Measurements from ENCODE around the gene ATG7.

DNA sequence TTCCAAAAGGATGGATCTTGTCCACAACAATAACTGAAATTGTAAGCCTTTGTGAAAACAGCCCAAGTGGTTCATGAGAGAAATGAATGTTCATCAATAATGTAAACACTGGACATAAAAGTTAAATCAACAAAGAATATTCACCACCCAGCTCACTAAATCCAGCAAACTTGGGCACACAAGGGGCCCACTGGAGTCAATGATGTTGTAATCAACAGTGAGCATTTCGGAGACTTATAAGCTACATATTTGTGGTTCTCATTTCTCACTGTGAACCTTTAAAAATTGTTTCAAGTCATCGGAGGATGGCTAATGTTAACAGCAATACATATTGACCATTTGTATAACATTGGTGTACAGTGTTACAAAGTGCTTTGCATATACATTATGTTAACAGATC, 308.4 kb downstream of the ATG7 start:
- TF ChIP-seq, protein P1, sequence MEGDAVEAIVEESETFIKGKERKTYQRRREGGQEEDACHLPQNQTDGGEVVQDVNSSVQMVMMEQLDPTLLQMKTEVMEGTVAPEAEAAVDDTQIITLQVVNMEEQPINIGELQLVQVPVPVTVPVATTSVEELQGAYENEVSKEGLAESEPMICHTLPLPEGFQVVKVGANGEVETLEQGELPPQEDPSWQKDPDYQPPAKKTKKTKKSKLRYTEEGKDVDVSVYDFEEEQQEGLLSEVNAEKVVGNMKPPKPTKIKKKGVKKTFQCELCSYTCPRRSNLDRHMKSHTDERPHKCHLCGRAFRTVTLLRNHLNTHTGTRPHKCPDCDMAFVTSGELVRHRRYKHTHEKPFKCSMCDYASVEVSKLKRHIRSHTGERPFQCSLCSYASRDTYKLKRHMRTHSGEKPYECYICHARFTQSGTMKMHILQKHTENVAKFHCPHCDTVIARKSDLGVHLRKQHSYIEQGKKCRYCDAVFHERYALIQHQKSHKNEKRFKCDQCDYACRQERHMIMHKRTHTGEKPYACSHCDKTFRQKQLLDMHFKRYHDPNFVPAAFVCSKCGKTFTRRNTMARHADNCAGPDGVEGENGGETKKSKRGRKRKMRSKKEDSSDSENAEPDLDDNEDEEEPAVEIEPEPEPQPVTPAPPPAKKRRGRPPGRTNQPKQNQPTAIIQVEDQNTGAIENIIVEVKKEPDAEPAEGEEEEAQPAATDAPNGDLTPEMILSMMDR (IDR thresholded peaks at IDR 0.05) = no peak
- TF ChIP-seq EP300 (IDR thresholded peaks at IDR 0.05) (no peak), POLR2AphosphoS5 (IDR thresholded peaks at IDR 0.05) (no peak), POLR2A (IDR thresholded peaks at IDR 0.05; ENCODE audit: low read depth) (no peak)
